ENCODE data around the gene PSMB3.
"Not testable (repeated sequence)": the region's sequence is repeated elsewhere in the genome, so short reads cannot be mapped to it uniquely, and the experiment has no call there.

Gene PSMB3

GRCh38 chr17:38762231-38762630 lies 9.7 kb downstream of the PSMB3 start:
- FAIRE-seq = no peak
- no peak for DNase-seq (ENCODE audit: insufficient read length)
- TF ChIP-seq POLR2A (IDR thresholded peaks at IDR 0.05; ENCODE audit: low read depth, low read length) (no peak), POLR2AphosphoS5 (IDR thresholded peaks at IDR 0.05; ENCODE audit: low read depth, low read length) (no peak), TAF1 (IDR thresholded peaks at IDR 0.05; ENCODE audit: borderline replicate concordance, low read depth, low read length) (no peak)

- TF ChIP-seq POLR2A (IDR thresholded peaks at IDR 0.05; ENCODE audit: low read depth, low read length) (no peak), TAF1 (IDR thresholded peaks at IDR 0.05; ENCODE audit: borderline replicate concordance, low read depth, low read length) (no peak)
- no peak for FAIRE-seq
- DNase-seq (ENCODE audit: insufficient read length) = no peak
Observed at GRCh38 chr17:38766341-38766740, 13.8 kb downstream of the PSMB3 start.

DNA sequence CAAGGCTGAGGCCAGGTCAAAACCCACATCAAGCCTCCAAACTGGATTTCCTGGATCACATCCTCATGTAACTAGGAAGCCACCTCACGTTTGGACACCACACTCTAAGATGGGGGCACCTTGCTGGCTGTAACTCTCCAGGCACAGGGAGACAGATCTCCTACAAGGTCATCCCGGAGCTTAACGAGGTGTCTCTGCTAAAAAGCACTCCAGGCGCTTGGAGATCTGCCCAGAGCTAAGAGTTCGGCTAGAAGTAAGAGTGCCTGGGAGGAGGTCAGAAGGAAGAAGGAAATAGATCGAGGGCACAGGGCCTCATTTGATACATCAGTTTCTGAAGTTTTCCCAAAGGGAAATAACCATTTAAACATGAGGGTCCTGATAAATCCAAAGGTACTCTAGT lies 15.9 kb downstream of the PSMB3 start:
- DNase-seq (ENCODE audit: insufficient read length) (no peak), FAIRE-seq (no peak)
- TF ChIP-seq TAF1 (IDR thresholded peaks at IDR 0.05; ENCODE audit: borderline replicate concordance, low read depth, low read length) (no peak), POLR2A (IDR thresholded peaks at IDR 0.05; ENCODE audit: low read depth, low read length) (no peak), POLR2AphosphoS5 (IDR thresholded peaks at IDR 0.05; ENCODE audit: low read depth, low read length) (no peak)

DNA sequence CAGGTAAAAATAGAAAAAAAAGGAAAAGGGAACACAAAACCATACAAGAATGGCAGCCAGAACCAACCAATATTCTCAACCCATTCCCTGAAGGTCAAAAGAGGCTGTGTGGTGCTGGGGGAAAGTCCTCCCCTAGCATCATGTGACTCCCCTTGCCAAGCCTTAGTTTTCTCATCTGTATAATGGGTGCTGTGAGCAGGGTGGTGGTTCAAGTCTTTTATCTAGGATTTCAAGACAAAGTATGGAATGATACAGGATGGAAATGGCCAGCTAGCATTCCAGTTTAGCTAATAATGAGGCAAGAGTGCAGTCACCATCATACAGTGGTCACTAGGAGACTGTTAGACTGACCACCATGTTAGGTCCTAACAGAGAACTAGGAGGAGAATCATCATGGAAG lies 20.7 kb downstream of the PSMB3 start:
- FAIRE-seq = no peak

DNA sequence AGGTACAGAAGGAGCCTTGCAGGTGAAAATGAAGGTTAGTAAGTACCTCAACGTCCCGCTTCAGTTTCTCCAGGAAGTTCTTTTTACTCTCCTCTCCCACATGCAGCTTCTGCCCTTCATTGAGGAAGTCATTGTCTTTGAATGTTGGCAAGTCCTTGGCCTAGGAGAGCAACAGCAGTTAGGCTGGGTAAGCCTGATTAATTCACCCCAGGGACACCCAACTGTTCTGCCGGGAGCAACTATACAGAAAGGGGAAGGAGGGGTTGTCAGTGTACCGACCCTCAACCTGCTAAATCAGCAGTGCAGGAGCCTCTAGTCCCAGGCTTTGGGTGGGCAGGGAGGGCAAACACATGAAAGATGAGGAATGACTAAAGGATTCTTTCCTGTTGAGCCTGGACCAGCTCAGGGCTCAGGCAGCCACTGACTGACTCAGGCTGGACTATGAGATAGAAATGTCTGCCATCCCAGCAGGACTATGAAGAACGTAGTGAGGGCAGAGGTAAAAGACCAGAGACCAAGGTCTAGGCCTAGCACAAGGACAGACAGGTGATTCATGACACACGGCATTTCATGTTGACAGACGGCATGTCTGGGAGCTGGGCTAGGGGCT lies 25.2 kb downstream of the PSMB3 start:
- TF ChIP-seq TAF1 (IDR thresholded peaks at IDR 0.05; ENCODE audit: borderline replicate concordance, low read depth, low read length) (no peak), POLR2AphosphoS5 (IDR thresholded peaks at IDR 0.05; ENCODE audit: low read depth, low read length) (no peak), POLR2A (IDR thresholded peaks at IDR 0.05; ENCODE audit: low read depth, low read length) (no peak)
- FAIRE-seq (no peak), DNase-seq (ENCODE audit: insufficient read length) (no peak)

More for the DNA sequence above, 20.7 kb downstream of the PSMB3 start:
- TF ChIP-seq POLR2AphosphoS5 (IDR thresholded peaks at IDR 0.05; ENCODE audit: low read depth, low read length) = no peak
- no peak for TF ChIP-seq POLR2A (IDR thresholded peaks at IDR 0.05; ENCODE audit: low read depth, low read length)
- TF ChIP-seq TAF1 (IDR thresholded peaks at IDR 0.05; ENCODE audit: borderline replicate concordance, low read depth, low read length) = no peak
- no peak for DNase-seq (ENCODE audit: insufficient read length)

DNA sequence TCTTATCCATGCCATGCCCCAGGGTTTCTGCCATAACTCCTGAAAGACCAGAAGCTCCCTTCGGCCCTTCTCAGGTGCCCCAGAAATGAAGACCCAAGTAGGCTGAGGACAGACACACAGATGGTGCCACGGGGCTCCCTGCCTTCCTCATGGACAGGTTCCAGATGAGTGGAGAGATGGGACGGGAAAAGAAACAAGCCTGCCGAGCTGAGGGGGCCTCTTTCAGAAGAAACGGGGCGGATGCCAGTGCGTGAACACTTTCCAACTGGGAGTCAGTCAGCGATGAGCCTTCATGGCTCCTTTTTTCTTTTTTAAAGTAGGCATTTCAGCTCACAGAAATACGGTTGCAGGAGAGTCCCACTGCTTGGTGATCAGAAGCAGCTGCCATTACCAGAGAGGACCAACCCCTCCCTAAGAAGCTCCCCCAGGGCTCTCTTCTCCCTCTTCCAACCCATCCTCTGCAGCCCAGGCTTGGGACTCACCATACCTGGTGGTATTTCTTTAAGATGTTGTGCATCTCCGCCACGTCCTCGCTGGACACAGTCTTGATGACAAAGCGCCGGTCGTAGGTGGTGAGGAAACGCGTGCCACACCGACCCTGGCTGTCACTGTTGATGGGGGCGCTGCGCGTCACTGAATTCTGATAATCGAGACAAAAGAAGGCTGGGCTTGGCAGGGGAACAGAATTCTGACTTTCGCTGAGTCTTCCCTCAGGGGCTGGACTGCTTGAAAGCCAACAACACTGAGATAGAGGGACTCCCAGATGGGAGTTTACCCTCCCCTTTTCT lies 27.6 kb downstream of the PSMB3 start:
- DNase-seq (ENCODE audit: insufficient read length) (no peak), FAIRE-seq (no peak)
- TF ChIP-seq POLR2A (IDR thresholded peaks at IDR 0.05; ENCODE audit: low read depth, low read length) = no peak
- TF ChIP-seq POLR2AphosphoS5 (IDR thresholded peaks at IDR 0.05; ENCODE audit: low read depth, low read length) = no peak
- no peak for TF ChIP-seq TAF1 (IDR thresholded peaks at IDR 0.05; ENCODE audit: borderline replicate concordance, low read depth, low read length)

DNA sequence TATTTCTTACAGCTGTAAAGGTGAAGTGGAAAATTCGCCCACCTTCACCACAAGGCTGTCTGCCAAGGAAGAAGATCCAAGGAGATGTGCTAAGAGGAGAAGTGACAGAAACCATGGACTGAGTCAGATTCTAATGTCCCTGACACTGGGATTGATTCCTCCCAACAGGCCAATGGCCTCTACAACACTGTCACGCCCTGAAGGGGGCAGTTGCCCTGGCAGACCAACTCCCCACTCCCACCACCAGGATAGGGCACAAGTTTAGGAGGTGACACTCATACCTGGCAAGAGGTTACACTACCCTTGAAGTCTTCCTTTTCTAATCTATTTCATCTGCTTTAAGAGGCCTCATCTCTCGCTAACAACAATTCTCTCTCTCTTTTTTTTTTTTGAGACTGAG lies 30.7 kb downstream of the PSMB3 start:
- DNase-seq (ENCODE audit: insufficient read length) (no peak), FAIRE-seq (no peak)
- TF ChIP-seq POLR2AphosphoS5 (IDR thresholded peaks at IDR 0.05; ENCODE audit: low read depth, low read length) (no peak), POLR2A (IDR thresholded peaks at IDR 0.05; ENCODE audit: low read depth, low read length) (no peak), TAF1 (IDR thresholded peaks at IDR 0.05; ENCODE audit: borderline replicate concordance, low read depth, low read length) (no peak)

GRCh38 chr17:38786372-38786771 lies 33.8 kb downstream of the PSMB3 start:
- no peak for TF ChIP-seq TAF1 (IDR thresholded peaks at IDR 0.05; ENCODE audit: borderline replicate concordance, low read depth, low read length)
- TF ChIP-seq POLR2AphosphoS5 (IDR thresholded peaks at IDR 0.05; ENCODE audit: low read depth, low read length) = no peak
- TF ChIP-seq POLR2A (IDR thresholded peaks at IDR 0.05; ENCODE audit: low read depth, low read length) = no peak
- DNase-seq (ENCODE audit: insufficient read length) (no peak), FAIRE-seq (no peak)

DNA sequence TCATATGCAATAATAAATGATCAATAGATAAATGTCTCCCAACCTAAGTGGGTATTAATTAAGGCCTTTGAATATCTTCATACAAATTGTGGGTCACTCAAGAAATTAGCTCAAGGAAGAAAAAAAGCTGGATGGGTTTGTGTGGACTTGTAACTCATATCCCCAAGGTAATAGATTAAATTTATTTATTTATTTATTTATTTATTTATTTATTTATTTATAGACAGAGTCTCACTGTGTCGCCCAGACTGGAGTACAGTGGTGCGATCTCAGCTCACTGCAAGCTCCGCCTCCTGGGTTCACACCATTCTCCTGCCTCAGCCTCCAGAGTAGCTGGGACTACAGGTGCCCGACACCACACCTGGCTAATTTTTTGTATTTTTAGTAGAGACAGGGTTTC lies 35.5 kb downstream of the PSMB3 start:
- DNase-seq (ENCODE audit: insufficient read length); FAIRE-seq: not testable (repeated sequence)

DNA sequence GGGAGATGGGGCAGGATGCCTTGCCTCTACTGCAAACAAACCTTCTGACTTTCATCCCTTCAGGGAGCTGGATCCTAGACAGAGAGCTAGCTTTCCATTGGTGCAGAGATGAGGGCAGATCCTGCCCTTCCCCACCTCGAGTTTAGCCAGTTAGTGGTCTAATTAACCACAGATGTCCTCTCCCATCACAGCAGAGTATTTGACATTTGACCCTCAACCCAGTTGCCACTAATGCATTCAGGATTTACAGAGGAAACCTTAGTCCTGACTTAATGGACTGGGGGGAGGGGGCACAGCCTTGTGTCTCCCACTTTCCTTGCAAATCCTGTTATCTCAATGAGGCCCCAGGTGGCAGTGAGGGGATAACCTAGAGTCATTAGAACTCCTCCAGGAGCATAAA lies 36.6 kb downstream of the PSMB3 start:
- DNase-seq (ENCODE audit: insufficient read length) (no peak), FAIRE-seq (no peak)
- TF ChIP-seq POLR2AphosphoS5 (IDR thresholded peaks at IDR 0.05; ENCODE audit: low read depth, low read length) = no peak
- no peak for TF ChIP-seq POLR2A (IDR thresholded peaks at IDR 0.05; ENCODE audit: low read depth, low read length)
- no peak for TF ChIP-seq TAF1 (IDR thresholded peaks at IDR 0.05; ENCODE audit: borderline replicate concordance, low read depth, low read length)

DNA sequence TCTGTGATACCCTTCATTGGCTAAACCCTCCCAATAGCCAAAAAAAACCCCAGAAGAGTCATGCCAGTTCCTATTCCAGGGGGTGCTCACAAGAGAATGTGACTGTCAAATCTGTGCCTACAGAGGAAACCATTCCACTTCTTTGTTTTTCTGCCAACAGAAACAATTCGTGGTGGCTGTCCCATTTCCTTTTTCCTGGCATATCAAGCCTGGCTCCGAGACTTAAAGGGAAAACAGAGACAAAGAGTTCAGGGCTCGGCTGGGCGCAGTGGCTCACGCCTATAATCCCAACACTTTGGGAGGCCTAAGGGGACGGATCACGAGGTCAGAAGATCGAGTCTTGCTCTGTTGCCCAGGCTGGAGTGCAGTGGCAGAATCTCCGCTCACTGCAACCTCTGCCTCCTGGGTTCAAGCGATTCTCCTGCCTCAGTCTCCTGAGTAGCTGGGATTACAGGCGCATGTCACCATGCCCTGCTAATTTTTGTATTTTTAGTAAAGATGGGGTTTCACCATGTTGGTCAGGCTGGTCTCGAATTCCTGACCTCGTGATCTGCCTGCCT lies 37.7 kb downstream of the PSMB3 start:
- DNase-seq (ENCODE audit: insufficient read length); FAIRE-seq: not testable (repeated sequence)

DNA sequence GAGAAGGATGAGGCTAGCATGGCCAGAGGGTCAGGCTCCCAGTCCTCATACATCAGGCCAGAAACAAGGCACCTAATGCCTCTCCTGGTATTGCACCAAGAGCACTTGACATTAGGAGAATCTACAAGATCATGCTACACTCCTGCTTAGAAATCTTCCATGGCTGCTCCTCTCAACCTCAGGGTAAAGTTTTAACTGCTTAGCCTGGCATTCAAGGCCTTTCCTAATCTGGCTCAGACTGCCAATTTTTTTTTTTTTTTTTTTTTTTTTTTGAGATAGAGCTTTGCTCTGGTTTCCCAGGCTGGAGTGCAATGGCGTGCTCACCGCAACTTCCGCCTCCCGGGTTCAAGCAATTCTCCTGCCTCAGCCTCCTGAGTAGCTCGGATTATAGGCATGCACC lies 38.6 kb downstream of the PSMB3 start:
- TF ChIP-seq POLR2AphosphoS5 (IDR thresholded peaks at IDR 0.05; ENCODE audit: low read depth, low read length) (no peak), TAF1 (IDR thresholded peaks at IDR 0.05; ENCODE audit: borderline replicate concordance, low read depth, low read length) (no peak), POLR2A (IDR thresholded peaks at IDR 0.05; ENCODE audit: low read depth, low read length) (no peak)
- no peak for DNase-seq (ENCODE audit: insufficient read length)
- no peak for FAIRE-seq

Data from GM12892 (cell line).